Rectal smooth muscle tissue (tissue), 1 donor: ENCODE data around the gene TCP10L.

Experiments used
- H3K27ac ChIP-seq: one replicate; pipeline ENCODE4 v1.7.0; 2013; ENCODE audit warnings: low read depth, low read length, inconsistent platforms
- H3K27me3 ChIP-seq: one replicate; pipeline ENCODE4 v1.7.0; 2013; ENCODE audit warnings: low read length; ENCODE audit not compliant: control insufficient read depth, insufficient read depth
- H3K36me3 ChIP-seq: one replicate; pipeline ENCODE4 v1.7.0; 2013; ENCODE audit warnings: low read length; ENCODE audit not compliant: control insufficient read depth, insufficient read depth
- H3K4me1 ChIP-seq: one replicate; pipeline ENCODE4 v1.7.0; 2013; ENCODE audit warnings: low read length; ENCODE audit not compliant: control insufficient read depth, insufficient read depth
- H3K4me3 ChIP-seq: one replicate; pipeline ENCODE4 v1.7.0; 2013; ENCODE audit warnings: low read length
- H3K9ac ChIP-seq: one replicate; pipeline ENCODE4 v1.7.0; 2013; ENCODE audit warnings: low read length

TCP10L gene

DNA sequence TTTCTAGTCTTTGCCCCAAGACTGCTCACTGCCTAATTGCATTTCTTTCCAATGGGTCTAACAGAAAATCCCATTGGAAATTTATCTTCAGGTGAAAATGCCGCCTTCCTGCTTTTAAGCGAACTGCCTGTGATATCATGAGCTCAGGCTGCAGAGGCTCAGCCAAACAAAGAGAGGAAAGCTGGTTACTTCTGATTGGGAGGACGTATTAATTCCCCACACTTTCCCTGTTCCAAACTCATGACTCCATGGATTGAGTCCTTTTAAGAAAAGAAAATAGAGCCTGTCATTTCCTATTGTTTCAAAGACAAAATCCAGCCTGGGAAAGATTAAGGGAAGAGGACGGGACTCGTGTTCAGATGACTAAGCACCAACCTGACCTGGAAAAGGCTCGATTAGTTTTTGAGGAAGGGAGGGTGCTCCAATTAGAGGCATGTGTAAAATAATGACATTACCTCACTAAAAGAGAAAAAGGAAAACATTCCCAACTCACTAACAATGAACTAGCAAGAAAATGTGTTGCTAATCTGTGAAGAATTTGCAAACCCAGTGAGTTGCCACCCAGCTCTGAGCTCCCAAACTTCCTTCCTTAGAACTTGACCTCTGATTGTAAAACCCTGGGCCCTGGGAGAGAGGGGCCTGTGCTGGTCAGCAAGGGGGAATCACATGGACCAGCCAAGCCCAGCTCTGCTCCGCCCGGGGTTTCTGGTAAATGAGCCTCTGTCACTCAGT lies 61.2 kb downstream of the TCP10L start:
- no peak overlapping the region for H3K27ac ChIP-seq
- H3K4me1 ChIP-seq, result no peaks in the 10 kb centered on the region
- H3K27me3 ChIP-seq, result no peaks in the 10 kb centered on the region
- no peak overlapping the region for H3K4me3 ChIP-seq
- H3K9ac ChIP-seq, result no peak overlapping the region
- no peaks in the 10 kb centered on the region for H3K36me3 ChIP-seq
